GM21423 (cell line): ENCODE data around the gene TMEM164.

ENCODE experiments used
- ATAC-seq: cut with Tn5 transposase; IDR thresholded peaks from one replicate; pipeline ENCODE4 v1.9.1; 2021; ENCODE audit warnings: mild to moderate bottlenecking, moderate library complexity; ENCODE audit not compliant: unreplicated experiment

The TMEM164 gene

DNA sequence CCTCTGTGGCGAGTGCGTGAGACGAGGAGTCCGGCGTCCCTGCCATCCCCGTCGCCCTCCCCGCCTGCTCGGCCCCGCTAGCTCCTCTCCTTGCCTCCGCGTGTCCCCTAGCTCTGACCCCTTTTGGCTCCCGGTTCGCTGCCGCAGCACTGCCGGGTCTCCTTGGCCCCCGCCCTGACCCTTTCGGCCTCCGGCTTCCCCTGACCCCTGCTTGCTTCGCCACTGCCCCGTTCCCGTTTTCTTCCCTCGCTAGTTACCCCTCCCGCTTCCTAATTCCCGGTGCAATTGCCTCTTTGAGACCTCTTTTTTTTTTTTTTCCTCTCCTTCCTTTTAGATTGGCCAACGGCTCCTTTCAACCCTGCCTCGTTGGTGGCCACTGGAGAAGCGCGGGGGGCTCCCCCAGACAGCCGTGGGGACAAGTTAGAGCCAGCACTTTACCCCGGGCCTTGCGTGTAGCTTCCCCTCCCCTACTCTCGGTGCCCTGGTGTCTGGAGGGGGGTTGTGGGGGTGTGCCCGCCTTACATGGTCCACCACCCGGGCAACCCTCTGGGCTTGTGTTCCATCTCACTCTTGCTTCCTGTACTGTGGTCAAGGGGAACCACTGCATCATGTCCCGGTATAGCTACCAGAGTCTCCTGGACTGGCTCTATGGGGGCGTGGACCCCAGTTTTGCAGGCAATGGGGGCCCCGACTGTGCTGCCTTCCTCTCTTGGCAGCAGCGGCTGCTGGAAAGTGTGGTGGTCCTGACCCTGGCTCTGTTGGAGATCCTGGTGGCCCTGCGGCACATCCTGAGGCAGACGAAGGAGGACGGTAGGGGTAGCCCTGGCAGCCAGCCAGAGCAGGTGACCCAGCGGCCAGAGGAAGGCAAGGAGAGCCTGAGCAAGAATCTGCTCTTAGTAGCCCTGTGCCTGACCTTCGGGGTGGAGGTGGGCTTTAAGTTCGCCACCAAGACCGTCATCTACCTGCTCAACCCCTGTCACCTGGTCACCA is 548 bp downstream of the TMEM164 start:
- ATAC-seq = no peak

DNA sequence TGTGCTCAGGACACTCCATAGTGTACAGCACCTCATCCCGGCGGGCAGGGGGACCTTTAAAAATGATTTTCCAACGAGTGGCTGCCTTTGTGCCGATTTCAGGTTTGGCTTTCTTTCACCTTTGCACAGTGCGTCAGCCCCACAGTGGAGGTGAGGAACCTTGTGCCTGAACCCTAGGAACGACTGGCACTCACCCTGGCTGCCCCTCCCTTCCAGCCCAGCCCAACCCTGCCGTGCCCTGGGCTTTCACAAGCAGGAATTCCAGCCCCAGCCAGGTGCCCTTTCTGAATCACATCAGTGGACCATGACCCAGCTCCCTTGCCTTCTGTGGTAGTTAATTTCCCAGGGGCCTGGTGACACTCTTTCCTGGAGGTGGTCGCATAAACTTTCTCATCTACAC is 1.3 kb downstream of the TMEM164 start:
- no peak for ATAC-seq

DNA sequence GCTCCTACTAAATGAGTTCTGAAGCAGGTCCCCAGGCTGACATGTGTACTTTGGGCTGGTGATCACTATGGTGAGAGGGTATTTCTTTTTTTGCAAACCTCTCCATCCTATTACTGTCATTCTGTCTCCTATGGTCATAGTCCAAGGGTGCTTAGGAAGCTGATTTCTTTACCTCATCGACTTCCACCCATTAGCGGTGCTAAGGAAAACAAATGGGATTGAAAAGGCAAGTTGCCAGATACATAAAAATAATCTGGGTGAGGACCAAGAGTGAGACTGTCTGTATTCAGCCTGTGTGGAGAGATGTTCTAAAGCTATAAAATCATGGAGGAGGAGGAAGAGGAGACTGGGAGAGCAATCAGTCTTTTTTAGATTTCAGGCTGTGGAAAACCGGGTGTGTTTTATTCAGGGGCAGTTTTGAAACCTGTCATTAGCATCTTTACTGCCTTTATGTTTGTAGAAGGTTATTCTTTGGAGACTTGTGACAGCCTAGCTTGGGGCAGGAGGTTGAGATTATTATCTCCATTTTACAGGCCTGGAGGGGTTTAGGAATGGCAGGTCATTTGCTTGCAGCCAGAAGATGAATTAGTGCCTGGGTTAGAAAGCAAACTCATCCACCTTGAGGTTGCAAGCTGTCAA is 1.9 kb downstream of the TMEM164 start:
- no peak for ATAC-seq

DNA sequence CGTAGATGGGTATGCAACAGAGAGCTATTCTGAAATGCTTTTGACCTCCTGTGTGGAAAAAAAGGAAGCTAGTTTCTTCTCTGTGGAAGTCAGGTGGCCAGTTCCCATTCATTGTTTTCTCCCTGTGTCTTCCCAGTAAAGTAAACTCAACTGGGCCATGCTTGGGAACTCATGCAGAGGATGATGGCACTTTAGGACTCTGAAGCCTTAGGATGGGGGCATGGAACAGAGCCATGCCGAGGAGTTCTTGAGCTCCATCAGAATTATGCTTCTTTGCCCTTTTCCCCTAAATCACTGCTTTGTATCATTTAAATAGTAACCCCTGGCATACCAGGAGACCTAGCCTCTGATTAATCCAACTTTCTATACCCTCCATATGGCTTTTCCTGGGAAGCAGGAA is 3.2 kb downstream of the TMEM164 start:
- ATAC-seq = no peak

DNA sequence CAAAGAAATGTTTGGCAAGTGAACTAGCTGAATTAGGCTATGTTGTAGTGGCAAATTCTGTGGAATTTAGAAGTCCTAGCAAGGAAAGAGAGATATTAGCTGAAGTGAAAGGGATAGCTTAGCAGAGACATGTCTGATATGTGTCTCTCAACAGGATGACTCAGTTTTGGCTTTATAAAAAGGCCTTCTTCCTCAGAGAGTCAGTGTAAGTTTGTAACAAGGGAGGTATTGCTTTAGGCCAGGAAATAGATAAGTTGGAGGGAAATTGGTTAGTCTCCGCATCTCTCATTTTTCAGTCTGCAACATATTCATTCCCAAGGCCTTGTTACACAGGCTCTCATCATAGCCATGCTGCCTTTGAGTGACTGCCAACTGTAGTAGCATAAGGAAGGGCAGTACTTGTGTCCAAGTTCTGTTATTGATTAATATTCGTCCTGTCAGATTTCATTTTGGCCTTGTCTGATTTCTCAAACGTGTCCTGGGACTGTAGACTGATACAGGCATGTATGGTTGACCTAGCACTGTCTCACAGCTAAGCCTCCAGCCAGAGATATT is 4.0 kb downstream of the TMEM164 start:
- no peak for ATAC-seq

DNA sequence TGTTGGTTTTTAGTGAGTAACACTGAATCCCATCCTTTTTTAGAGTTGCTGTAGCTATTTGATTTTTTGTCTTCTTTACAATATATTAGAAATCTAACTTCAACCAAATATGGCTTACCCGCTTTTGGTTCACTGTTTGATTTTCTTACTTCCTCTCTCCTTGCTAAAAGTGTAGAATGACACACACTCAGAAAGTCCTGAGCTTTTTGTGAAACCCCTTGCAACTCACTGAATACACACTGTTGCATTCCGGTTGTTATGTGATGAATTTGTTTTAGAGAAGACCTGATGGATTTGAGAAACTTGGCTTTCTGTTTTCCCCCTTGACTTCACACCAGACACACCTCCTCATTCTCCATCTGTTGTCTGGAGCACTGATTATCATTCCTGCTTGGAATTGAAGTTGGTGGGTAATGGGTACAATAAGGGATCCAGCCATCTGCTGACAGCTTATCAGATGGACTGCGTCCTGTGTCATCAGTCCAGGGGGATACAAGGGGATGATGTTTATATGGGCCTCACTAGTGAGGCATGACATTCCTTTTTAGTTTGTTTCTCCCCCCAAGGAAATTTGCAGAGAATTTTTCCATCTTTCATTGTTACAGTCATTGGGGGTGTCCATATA is 5.2 kb downstream of the TMEM164 start:
- no peak for ATAC-seq

DNA sequence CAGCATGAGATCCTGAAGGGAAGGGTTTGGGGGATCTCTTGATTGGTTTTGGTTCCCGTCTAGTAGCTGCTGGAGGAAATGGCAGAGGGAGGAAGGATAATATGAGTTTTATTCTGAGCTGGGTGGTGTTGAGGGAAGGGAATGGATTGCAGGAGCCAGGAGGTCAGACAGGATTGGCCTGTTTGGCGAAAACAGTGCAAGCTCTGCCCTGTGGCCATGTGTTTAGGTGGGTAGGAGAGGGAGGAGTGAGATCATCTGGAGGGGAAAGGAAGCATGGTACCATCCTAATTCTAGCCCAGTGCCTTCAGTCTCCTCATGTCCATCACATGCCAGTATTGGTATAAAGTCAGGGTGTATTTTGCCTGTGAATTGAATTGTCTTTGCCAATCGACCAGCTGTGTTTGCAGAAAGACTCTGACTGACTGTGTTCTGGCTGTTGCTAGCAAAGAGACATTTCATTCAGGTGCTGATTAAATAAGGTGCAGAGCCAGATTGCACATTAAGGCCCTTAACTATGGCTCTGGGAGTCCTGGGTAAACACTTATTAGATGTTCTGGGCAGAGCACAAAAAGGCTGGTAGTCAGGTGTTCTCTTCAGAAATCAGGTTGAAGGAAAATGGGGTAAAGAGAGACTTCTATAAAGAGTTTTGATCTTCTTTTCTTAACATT is 10.0 kb downstream of the TMEM164 start:
- no peak for ATAC-seq

DNA sequence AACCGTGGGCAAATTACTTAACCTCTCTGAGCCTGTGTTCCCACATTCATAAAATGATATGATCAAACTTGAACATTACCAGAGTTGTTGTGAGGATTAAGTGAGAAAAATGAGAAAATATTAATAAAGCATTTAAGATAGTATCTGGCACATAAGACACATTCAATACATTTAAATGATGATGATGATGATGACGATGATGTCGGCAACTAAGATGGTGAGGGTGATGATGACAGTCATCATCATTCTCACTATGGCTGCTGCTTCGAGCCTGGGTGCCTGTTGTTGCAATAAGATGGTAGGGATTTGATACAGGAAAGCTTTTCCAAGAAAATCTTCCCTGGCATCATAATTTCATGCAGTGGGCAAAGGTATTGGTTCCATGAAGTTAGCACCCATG is 11.1 kb downstream of the TMEM164 start:
- ATAC-seq = no peak

DNA sequence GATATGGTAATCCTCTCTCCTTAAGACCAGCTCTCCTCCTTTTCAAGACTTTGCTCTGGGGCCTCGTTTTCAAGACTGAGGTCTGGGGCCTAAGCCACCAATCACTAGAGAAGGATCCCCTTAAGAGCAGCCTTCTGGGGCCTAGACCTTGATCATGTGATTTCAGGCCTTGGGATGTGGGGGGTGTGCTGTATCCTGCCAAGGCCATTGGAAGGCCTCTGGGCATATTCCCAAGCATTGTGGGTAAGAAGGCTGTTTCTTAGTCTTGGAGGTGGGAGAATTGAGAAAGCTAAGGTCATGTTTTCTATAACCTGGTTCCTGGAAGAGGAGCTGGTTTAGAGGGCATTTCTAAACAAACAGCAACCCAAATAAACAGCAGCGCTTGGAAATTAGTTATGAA is 12.1 kb downstream of the TMEM164 start:
- no peak for ATAC-seq

DNA sequence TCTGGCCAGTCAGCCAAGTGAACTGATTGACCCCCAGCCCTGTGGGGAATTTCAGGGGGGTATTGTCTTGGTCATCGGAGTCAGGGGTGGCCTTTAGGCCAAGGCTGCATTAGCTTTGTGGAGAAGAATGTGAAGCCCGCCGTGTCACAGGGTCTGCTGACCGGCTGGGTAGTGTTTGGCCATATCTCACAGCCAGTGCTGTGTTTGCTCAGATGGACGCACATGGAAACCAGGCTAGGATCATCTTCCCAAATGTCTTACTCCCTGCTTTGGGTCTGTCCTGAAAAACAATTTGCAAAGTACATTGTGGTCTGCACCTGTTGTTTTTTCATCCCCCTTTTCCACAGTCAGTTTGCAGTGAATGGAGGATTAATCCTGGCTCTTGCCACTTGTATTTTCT is 13.0 kb downstream of the TMEM164 start:
- no peak for ATAC-seq

DNA sequence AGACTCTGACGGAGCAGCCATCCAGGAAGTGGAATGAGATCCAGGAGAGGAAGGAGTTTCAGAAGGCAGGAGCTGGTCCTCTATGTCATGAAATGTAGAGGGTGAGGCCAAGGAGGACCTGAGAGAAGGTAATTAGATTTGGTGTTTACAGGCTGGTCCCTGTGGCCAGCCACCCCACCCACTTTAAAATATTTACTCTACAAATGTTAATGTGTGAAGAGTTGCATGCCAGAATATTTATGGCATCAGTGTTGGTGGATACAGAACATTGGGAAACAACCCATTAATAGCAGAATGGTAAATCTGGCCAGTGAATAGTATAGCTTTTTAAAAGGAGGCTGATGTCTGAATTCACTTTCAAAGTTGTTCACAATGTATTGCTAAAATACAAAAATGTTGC is 17.6 kb downstream of the TMEM164 start:
- no peak for ATAC-seq

DNA sequence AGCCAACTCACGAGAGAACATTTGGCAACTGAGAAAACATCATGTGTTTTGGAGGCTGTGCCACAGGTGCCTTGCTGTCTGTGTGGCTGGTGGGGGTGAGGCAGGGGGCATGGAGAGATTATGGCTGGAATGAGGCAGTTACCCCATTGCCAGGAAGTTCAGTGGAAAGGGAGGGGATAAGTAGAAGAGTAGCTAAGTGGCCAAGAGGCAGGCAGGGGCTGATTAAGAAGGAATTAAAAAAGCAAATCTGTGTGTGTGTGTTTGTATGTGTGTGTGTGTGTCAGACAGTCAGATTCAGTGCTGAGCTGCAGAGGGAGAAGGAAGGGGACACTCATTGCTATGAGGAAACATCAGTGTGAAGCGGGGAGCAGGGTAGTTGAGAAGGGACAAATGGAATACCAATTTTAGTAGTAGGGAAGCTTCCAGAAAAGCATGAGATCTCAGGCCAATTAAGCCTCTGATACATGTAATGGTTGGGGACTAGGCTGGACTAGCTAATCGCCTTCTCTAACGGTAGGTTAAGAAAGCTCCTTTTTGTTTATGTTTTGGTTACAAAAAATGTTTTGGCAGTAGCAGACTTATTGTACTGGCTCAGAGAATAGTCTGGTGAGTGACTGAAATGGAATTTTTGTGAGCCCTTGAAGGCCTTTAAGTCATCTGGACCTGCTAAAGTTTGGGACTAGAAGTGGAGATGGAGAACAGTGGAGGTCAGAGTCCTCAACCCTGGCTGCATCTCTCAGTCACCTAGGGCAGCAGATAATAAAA is 18.5 kb downstream of the TMEM164 start:
- no peak for ATAC-seq

DNA sequence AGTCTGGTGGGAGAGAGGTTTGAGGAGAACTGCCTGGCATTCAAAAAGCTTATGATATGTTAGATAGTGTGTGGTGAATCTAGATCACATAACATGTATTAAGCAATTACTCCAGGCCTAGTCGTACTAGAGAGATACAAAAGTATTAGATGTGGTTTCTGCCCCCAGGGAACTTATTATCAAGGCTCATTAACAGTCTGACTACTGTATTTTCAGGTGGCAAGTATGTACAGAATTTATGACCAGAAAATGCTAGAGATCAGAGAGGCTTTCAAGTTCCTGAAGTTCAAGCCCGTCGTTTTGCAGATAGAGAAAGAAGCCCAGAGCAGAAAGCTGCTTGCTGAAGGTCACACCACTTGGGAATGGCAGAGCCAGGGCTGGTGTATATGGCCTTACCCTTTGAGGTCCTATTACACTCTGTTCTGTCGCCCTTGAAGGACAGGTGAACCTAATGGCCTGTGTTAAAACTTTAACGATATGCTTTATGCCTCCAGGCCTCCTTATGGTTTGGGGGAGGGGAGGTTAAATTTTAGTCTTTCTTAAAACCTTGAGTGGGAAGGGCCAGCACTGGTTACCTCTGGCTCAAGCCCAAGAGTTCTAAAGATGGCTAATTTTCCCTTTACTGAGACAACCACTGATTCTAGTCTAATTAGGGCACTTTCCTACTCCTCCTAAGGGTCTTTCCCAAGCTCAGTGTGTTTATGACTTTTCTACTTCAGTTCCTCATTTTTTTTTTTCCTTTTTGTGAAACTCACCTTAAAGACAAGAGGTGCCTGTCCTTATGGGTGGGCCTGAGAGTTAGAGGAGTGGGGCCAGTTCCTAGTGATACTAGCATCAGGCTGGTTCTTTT is 19.9 kb downstream of the TMEM164 start:
- ATAC-seq = no peak

DNA sequence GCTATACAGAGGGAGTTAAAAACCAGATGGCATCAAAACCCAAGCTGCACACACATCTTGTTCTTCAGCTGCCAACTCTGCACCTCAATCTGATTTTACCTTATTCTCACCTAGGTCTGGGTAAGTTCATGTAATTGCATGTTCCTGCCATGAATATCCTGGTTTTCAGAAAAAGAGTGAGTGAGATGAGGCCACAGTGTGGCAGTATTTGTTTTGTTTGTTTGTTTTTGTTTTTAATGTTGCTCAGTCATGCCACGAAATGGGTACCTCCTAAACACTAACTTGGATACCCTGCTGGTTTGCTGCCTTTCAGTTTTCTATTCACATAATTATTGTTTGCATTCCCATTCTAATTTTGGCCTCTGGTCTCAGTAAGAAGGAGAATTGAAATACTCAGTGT is 22.5 kb downstream of the TMEM164 start:
- no peak for ATAC-seq

DNA sequence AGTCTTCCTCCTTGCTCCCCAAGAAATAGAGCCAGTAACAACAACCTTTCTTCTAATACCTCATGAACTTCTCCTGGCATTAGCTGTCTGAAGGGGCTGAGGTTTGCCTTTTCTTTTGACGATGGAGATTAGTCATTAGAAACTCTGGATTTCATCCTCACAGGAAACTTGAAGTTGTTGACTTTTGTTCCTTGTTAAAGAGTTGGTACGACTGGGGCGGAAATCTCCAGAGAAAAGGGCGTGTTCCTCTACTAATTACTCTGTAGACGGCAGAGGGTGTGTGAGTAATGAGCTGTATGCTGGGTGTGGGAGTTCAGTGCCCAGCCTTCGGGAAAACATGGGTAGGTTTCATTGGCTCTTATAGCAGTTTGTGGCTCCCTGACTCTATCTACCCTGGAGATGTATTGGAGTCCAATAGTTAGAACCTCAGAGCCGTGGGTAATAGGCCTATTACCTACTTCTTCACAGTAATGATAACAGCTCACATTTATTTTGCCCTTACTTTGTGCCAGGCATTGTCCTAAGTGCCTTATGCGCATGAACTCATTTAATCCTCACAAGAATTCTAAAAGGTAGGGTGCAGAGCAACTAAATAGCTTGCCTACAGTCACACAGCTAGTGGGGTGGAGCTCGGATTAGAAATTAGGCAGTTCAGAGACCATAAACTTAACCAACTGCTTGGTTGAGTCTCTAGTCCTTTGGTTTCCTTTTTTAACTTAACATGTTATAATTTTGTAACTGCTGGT is 23.4 kb downstream of the TMEM164 start:
- ATAC-seq = no peak

DNA sequence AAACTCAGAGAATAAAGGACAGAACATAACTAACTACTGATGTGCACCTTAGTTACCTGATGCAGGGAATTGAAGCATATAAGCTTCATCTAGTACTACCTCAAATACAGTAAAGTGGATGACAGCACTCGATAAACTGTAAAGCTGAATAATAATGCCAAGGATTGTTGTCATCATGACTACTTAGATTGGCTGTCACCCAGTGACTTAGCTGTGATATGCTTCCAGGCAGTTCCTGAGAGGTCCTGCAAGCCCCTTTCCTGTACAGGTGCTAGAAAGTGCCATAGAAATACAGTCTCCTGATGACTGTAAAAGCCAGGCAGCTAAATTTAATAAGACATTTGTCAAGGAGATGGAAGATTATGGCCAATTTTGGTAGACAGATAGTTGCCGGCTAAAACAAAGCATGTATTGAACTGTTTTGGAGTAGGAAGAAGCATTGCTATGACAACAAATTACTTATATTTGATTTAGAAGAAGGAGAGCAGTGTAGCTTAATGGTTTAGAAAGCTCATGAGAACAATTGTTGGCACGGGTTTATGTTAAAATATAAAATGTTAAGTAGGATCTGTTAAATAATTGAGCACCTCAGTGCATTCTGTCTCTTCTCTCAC is 29.7 kb downstream of the TMEM164 start:
- ATAC-seq = no peak

DNA sequence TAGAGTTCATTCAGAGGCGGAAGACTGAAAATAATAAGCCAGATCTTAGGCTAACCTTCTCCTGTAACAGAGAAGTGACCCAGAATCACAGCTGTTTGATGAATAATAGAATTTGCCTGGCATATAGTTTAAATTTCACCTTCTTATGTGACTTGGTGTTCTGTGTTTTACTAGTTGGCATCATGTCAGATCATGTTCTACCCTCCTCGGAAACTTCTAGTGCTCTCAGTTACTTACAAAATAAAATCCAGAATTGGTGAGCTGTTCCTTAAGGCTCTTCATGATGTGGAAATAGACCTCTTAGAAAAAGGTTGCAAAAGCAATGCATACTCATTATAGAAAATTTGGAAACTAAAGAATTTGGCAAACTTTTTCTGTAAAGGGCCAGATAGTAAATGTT is 31.1 kb downstream of the TMEM164 start:
- no peak for ATAC-seq
